T-helper 2 cell treated with Interferon-gamma antibody and Interleukin-4, amounts not matched to agents 100 ng/mL and 5 ng/mL, for 36 hours (primary cell): ENCODE measurements around the gene SIKE1. TPM values are rescaled to one million over a fixed set of nuclear protein-coding genes. Genes with fewer than 3 reads are reported as not detected.
"Not testable (repeated sequence)": the region's sequence is repeated elsewhere in the genome, so short reads cannot be mapped to it uniquely, and the experiment has no call there.

ENCODE experiments used
- intact Hi-C: fragments of 100-400 bp; cut with micrococcal nuclease; formaldehyde crosslinking; loops from one replicate; pipeline ENCODE4 v1.15.1; 2023
- total RNA-seq: library from RNA; stranded (reverse); gene quantifications from 2 replicates; pipeline ENCODE4 v1.2.3, GENCODE V29; 2022

Gene SIKE1
- total RNA-seq, 1 donor from 2014 or later, result 56.4 TPM

- intact Hi-C loops, result loop anchor here (2.0 kb wide), 1 partner anchor 343 kb away; no protein-coding TSS in a partner anchor
These were observed 24.2 kb downstream of the SIKE1 start for GRCh38 chr1:114756009-114756892.

GRCh38 chr1:114755006-114755931 lies 25.2 kb downstream of the SIKE1 start:
- intact Hi-C loops, result no loop called here

- intact Hi-C loops, result not testable (repeated sequence)
These were observed 26.8 kb downstream of the SIKE1 start for GRCh38 chr1:114753702-114754101.

- intact Hi-C loops, result no loop called here
These were observed 27.3 kb downstream of the SIKE1 start for GRCh38 chr1:114753143-114753542.

- intact Hi-C loops, result no loop called here
These were observed 29.7 kb downstream of the SIKE1 start for GRCh38 chr1:114750780-114751179.

- intact Hi-C loops, result no loop called here
These were observed 30.6 kb downstream of the SIKE1 start for GRCh38 chr1:114749835-114750234.

GRCh38 chr1:114746450-114747121 lies 33.9 kb downstream of the SIKE1 start:
- intact Hi-C loops, result no loop called here

GRCh38 chr1:114745291-114745690 lies 35.2 kb downstream of the SIKE1 start:
- intact Hi-C loops, result no loop called here

GRCh38 chr1:114741963-114742746 lies 38.3 kb downstream of the SIKE1 start:
- intact Hi-C loops, result no loop called here

- intact Hi-C loops, result no loop called here
These were observed 40.2 kb downstream of the SIKE1 start for GRCh38 chr1:114740331-114740730.

- intact Hi-C loops, result no loop called here
These were observed 43.1 kb downstream of the SIKE1 start for GRCh38 chr1:114737314-114737849.

- intact Hi-C loops, result no loop called here
These were observed 45.0 kb downstream of the SIKE1 start for GRCh38 chr1:114735479-114735878.

GRCh38 chr1:114729782-114730181 lies 50.7 kb downstream of the SIKE1 start:
- intact Hi-C loops, result no loop called here

- intact Hi-C loops, result no loop called here
These were observed 51.9 kb downstream of the SIKE1 start for GRCh38 chr1:114728553-114728952.

- intact Hi-C loops, result no loop called here
These were observed 55.3 kb downstream of the SIKE1 start for GRCh38 chr1:114725230-114725629.

- intact Hi-C loops, result no loop called here
These were observed 56.6 kb downstream of the SIKE1 start for GRCh38 chr1:114723915-114724314.

- intact Hi-C loops, result no loop called here
These were observed 57.0 kb downstream of the SIKE1 start for GRCh38 chr1:114723457-114723856.

- intact Hi-C loops, result no loop called here
These were observed 60.0 kb downstream of the SIKE1 start for GRCh38 chr1:114720492-114720891.
